ENCODE data around the gene TTYH3.
"Not testable (repeated sequence)": the region's sequence is repeated elsewhere in the genome, so short reads cannot be mapped to it uniquely, and the experiment has no call there.

GRCh38 chr7:2676576-2676975 is 44.8 kb downstream of the TTYH3 start:
- not testable (repeated sequence) for TF ChIP-seq EP300 (IDR thresholded peaks at IDR 0.05; ENCODE audit: borderline replicate concordance in 1 of 2, low read depth in 2 of 2, low read length in 2 of 2); CTCF (IDR thresholded peaks at IDR 0.05; ENCODE audit: control extremely low read depth in 1 of 3, insufficient read depth in 1 of 3, low read depth in 1 of 3, low read length in 3 of 3); MAX (IDR thresholded peaks at IDR 0.05); EZH2 (IDR thresholded peaks at IDR 0.05; ENCODE audit: low read depth, low read length, severe bottlenecking); POLR2A (IDR thresholded peaks at IDR 0.05; ENCODE audit: control extremely low read depth in 1 of 2, low read depth in 2 of 2, low read length in 2 of 2); YY1 (IDR thresholded peaks at IDR 0.05; ENCODE audit: low read depth, low read length)

Measured in H1 (cell line).